Kidney (tissue), 14 donors: ENCODE results near the gene VSTM2L. TPM values are rescaled to one million over a fixed set of nuclear protein-coding genes. Genes with fewer than 3 reads are reported as not detected.

ENCODE experiments used
- DNase-seq, 5 donors: peaks; one replicate each; pipeline ENCODE4 v3.0.0-alpha.2; 2013 to 2020
- FAIRE-seq: peaks from 2 replicates; lab custom pipeline; 2012; peaks lifted over from hg19 to GRCh38; lab: Jason Lieb, UNC
- H3K27ac ChIP-seq, 2 donors: one replicate each; pipeline ENCODE4 v1.7.0; 2013; ENCODE audit warnings: low read depth in 2 of 2, low read length in 2 of 2, inconsistent platforms in 1 of 2
- H3K27me3 ChIP-seq: one replicate; pipeline ENCODE4 v1.7.1; 2013; ENCODE audit warnings: low read length, inconsistent platforms; ENCODE audit not compliant: control insufficient read depth, insufficient read depth
- H3K36me3 ChIP-seq, 3 donors: one replicate each; pipeline versions ENCODE4 v1.7.0 to v1.7.1; 2013; ENCODE audit warnings: low read length in 3 of 3, control low read depth in 1 of 3, inconsistent platforms in 1 of 3; ENCODE audit not compliant: insufficient read depth in 3 of 3, control insufficient read depth in 2 of 3
- H3K4me1 ChIP-seq, 3 donors: one replicate each; pipeline versions ENCODE4 v1.7.0 to v1.7.1; 2013; ENCODE audit warnings: low read length in 3 of 3, inconsistent platforms in 1 of 3, low read depth in 1 of 3; ENCODE audit not compliant: control insufficient read depth in 2 of 3, insufficient read depth in 2 of 3
- H3K4me3 ChIP-seq, 3 donors: one replicate each; pipeline versions ENCODE4 v1.7.0 to v1.8.1; 2013; ENCODE audit warnings: low read length in 3 of 3, control low read depth in 1 of 3, inconsistent platforms in 1 of 3
- H3K9ac ChIP-seq, 3 donors: one replicate each; pipeline versions ENCODE4 v1.7.0 to v1.7.1; 2013; ENCODE audit warnings: low read length in 3 of 3, control low read depth in 1 of 3, inconsistent platforms in 1 of 3
- H3K9me3 ChIP-seq, 3 donors: one replicate each; pipeline versions ENCODE4 v1.7.0 to v1.7.1; 2013; ENCODE audit warnings: low read length in 3 of 3, control low read depth in 1 of 3, inconsistent platforms in 1 of 3; ENCODE audit not compliant: control insufficient read depth in 2 of 3, insufficient read depth in 1 of 3
- CTCF ChIP-seq: IDR thresholded peaks from 3 replicates; pipeline ENCODE4 v1.5.1; 2012; ENCODE audit warnings: mild to moderate bottlenecking, moderate library complexity, borderline replicate concordance; ENCODE audit not compliant: insufficient read depth; ENCODE audit errors: extremely low read depth
- intact Hi-C: fragments of 100-400 bp; cut with DNase I; formaldehyde crosslinking; loops from one replicate; pipeline ENCODE4 v1.11.1; 2022
- polyA plus RNA-seq: library from polyadenylated mRNA; stranded (reverse); fragments of 350-450 nt; fragmentation: Illumina TruSeq; extraction: RNeasy Lipid Tissue Mini Kit (QIAGEN cat#74804); gene quantifications from one replicate; pipeline ENCODE4 v1.2.3, GENCODE V29; 2014; ENCODE audit warnings: low read depth, low replicate concordance; ENCODE audit not compliant: insufficient read depth
- total RNA-seq: library from RNA; stranded (reverse); fragmentation: NEBNext Ultra II Directional; extraction: Animal tissue kit (Norgen Biotek cat#: 25700); gene quantifications from one replicate; pipeline ENCODE4 v1.2.1, GENCODE V29; 2021
- donor health status: control.
- donor health status: control.
- donor health status: control.
- donor health status: control.
- donor health status: control.
- donor health status: DM: yes; HTN: yes; CAD: no.
- donor health status: Normal renal cell carcinoma (clear cell type).

Gene VSTM2L
- total and polyA plus RNA-seq, 2 donors from 2014 or later, result 2.8 to 4.1 TPM

- DNase-seq (peak in 2 of 5 donors; percentile 34 to 74), FAIRE-seq (no peak)
- Histone ChIP-seq H3K9ac (no peak overlapping the region), H3K27ac (no peak overlapping the region), H3K36me3 (peaks cover 3 to 23% (median 15%) of the 10 kb centered on the region in 3 donors), H3K27me3 (no peaks in the 10 kb centered on the region), H3K4me1 (peaks cover 0 to 4% (median 0%) of the 10 kb centered on the region in 3 donors), H3K4me3 (no peak overlapping the region), H3K9me3 (no peaks in the 10 kb centered on the region)
- no peak for TF ChIP-seq CTCF
- intact Hi-C loops, result no loop called here
These were observed 38.6 kb upstream of the VSTM2L start for GRCh38 chr20:37864298-37864697.

- FAIRE-seq (no peak), DNase-seq (no peak)
- Histone ChIP-seq H3K36me3 (peaks cover 0 to 20% (median 6%) of the 10 kb centered on the region in 3 donors), H3K27ac (no peak overlapping the region), H3K27me3 (no peaks in the 10 kb centered on the region), H3K9me3 (no peaks in the 10 kb centered on the region), H3K9ac (no peak overlapping the region), H3K4me1 (peaks cover 0 to 4% (median 0%) of the 10 kb centered on the region in 3 donors), H3K4me3 (no peak overlapping the region)
- intact Hi-C loops, result no loop called here
- TF ChIP-seq CTCF, result no peak
These were observed 36.9 kb upstream of the VSTM2L start for GRCh38 chr20:37866051-37866450.

- H3K9ac ChIP-seq, result no peak overlapping the region
- DNase-seq (peak in 2 of 5 donors; percentile 40 to 51), FAIRE-seq (no peak)
- H3K4me3 ChIP-seq, result no peak overlapping the region
- no peaks in the 10 kb centered on the region for H3K9me3 ChIP-seq
- no peak for TF ChIP-seq CTCF
- peaks cover 0 to 13% (median 5%) of the 10 kb centered on the region in 3 donors for H3K36me3 ChIP-seq
- intact Hi-C loops, result no loop called here
- no peak overlapping the region for H3K27ac ChIP-seq
- no peaks in the 10 kb centered on the region for H3K27me3 ChIP-seq
- H3K4me1 ChIP-seq, result peaks cover 0 to 4% (median 0%) of the 10 kb centered on the region in 3 donors
These were observed 35.4 kb upstream of the VSTM2L start for GRCh38 chr20:37867289-37868195.
